Fibroblast of skin of right quadriceps (primary cell): Measurements from ENCODE around the gene ZKSCAN1.
"Not testable (repeated sequence)": the region's sequence is repeated elsewhere in the genome, so short reads cannot be mapped to it uniquely, and the experiment has no call there.

Source experiments
- DNase-seq: peaks from one replicate; pipeline ENCODE4 v3.0.0-alpha.2; 2013

The ZKSCAN1 gene

DNA sequence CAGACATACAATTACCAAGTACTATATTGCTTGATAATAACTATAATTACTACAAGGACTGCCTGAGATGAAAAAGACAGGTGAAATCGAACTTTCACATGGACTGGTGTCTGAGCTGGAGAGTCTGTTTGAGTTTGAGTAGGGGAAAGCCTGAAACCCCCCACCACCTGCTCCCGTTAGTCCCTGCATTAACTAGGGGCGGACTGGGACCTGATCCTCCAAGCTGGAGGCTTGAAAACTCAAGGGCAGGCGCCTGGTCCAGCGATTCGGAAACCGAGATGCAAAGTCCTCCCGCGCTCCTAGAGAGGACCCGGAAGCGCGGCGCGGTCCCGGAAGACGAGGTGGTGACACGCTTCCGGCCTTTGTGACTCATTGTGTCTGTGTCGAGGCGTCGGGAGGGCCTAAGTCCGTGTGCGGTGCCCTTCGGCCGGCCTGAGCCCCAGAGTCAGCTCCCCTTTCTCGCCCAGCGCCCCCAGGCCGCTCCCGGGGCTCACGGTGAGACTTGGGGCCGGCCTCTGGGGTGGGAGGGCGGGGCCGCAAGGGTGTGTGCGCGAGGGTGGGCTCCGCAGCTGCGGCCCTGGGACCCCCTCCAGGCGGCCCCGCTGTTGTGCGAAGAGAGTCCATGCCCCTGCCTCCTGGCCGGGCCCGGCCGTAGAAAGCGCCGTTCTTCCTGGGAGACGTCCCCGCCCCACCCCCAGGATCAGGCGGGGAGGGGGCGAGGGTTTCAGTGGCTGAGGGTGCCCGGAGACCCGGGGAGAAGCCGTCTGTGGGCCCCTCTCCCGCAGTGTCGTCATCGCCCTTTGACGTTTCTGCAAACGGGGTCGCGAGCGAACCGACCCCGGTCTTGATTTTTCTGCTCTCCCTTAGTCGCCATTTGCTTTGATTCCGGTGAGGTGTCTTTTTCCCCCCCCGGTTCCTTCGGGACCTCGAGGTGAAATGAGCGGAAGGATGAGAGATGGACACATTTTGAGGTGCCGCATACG is at the start of gene ZKSCAN1:
Gene ZKSCAN1 (plus strand): TSS at position 365 of the 983 bp plus-strand sequence. CDS start 7,911 bp downstream, outside the sequence.
- peak; percentile 93 for DNase-seq

DNA sequence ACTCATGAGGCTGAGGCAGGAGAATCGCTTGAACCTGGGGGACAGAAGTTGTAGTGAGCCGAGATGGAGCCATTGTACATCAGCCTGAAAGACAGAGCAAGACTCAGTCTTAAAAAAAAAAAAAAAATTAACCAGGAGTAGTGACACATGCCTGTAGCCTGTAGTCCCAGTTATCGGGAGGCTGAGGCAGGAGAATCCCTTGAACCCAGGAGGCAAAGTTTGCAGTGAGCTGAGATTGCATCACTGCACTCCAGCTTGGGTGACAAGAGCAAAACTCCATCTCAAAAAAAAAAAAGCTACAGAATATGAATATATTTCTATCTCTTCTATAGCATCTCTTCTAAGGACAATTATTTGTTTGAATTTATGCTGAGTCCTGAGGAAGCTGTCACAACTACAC is 46.1 kb upstream of the ZKSCAN1 start:
- DNase-seq = no peak

DNA sequence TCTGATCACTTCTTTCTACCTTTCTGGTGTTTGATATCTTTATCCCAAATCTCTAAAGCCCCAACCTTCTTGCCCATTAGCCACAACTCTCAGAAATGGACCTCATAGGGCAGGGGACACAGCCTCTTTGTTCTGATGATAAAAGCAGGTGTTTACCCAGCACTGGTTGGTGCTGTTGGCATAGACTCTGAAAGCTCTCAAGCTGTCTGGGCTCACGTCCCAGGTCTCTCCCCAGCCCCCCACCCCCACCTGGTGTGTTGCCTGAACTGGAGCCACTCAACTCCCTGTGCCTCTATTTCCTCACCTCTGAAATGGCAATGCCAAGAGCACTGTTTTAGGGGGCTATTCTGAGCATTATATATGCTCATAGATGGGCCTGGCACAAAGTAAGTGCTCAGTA is 45.6 kb upstream of the ZKSCAN1 start:
- DNase-seq = not testable (repeated sequence)

DNA sequence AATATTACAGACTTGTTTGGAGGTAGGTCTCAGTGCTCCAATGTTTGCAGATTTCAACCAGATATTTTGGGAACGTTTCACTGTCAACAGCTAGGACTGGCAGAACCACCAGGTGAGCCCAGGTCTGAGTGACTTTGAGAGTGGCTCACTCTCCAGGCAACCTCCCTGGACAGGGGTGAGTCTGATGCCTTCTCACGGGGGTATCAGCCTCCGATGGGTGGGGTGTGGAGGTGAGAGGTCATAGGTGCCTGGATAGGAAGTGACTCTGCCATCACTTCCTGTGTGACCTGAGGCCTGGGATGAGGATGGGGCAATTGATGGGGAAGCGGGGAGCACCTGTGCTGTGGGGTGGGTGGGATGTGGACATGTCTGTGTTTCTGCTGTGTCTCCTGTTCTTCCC is 44.2 kb upstream of the ZKSCAN1 start:
- DNase-seq = no peak

DNA sequence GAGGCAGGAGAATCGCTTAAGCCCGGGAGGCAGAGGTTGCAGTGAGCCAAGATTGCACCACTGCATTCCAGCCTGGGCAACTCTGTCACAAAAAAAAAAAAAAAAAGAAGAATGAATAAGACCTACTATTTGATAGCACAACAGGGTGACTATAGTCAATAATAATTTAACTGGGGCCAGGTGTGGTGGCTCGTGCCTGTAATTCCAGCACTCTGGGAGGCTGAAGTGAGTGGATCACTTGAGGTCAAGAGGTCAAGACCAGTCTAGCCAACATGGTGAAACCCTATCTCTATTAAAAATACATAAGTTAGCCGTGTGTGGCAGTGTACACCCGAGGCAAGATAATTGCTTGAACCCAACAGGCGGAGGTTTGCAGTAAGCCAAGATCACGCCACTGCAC is 41.6 kb upstream of the ZKSCAN1 start:
- not testable (repeated sequence) for DNase-seq

DNA sequence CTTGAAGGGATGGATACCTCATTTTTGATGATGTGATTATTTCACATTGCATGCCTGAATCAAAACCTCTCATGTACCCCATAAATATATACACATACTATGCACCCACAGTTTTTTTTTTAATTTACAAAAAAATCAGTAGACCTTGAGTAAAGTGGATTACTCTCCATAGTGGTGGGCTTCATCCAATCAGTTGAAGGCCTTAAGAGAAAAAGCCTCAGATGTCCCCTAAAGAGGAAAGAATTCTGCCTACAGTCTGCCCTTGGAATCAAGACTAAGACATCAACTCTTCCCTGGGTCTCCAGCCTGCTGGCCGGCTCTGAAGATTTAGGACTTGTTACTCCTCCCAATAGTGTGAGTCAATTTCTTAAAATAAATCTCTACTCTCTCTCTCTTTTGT is 40.7 kb upstream of the ZKSCAN1 start:
- no peak for DNase-seq

DNA sequence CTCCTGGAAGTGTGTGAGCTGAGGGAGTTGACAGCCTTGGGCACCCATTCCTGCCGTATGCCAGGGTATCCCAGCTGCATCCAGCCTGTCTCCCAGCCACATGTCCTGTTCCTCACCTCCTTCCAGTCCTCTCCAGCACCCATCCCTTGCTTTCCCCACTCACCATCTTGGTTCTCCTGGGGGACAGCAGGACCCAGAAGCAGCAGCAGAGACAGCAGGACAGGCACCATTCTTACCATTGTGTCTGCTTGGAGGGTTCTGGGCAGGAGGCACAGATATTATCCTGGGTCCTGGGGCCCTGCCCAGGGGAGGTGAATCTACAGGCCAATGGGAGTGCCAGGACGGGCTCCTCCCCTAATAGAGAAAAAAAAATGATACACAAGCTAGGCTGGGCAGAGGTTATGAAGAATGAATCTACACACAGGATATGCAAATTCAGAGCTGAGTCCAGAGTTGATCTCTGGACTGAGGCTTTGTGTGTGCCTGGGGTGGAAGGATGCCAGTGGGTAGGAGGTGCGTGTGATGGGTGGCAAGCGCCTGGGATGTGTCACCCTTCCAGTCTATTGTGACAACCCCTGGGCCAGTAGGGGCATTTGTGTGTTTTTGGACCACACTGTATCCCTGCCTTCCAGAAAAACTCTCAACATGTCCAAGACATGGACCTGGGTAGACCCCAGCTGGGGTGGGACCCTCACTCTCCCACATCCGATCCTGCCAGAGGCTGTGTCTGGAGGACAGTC is 39.4 kb upstream of the ZKSCAN1 start, which contains the start of gene AZGP1:
Gene AZGP1 (minus strand): TSS at position 250 of the 740 bp plus-strand sequence. CDS start 11 bp downstream, at position 239.
- no peak for DNase-seq

DNA sequence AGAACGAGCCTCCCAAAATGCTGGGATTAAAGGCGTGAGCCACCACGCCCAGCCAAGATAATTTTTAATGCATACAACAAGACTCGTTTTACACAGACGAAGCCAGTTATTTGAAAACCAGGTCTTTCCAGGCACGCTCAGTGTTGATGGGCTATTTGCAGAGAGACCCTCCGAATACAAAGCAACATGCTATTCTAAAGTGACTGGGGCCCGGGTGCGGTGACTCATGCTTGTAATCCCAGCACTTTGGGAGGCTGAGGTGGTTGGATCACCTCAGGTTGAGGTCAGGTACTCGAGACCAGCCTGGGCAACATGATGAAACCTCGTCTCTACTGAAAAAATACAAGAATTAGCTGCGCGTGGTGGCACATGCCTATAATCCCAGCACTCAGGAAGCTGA is 38.8 kb upstream of the ZKSCAN1 start:
- no peak for DNase-seq

DNA sequence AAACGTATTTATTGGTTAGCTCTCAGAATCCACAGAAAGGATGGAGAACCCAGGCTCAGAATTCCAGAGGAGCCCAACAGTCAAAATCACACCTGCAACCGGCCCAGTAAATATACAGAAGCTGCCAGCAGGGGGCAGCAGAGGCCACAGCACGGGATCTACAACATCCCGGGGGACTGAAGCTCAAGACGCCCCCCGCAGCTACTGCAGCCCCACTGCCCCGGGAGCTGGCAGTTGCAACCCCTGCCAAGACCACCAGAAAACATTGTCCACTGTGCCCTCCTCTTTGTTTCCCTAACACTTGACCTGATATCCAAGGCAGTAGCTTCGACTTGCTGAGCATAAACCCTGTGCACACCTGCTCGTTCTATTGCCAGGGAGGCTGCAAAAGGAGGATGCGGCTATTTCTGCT is 35.6 kb upstream of the ZKSCAN1 start:
- DNase-seq = not testable (repeated sequence)

DNA sequence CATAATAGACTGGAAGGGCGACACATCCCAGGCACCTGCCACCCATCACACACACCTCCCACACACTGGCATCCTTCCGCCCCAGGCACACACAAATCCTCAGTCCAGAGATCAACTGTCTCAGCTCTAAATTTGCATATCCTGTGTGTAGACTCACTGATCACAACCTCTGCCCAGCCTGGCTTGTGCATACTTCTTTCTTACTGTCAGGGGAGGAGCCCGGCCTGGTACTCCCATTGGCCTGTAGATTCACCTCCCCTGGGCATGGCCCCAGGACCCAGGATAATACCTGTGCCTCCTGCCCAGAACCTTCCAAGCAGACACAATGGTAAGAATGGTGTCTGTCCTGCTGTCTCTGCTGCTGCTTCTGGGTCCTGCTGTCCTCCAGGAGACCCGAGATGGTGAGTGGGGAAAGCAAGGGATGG is 34.9 kb upstream of the ZKSCAN1 start:
- DNase-seq = not testable (repeated sequence)

DNA sequence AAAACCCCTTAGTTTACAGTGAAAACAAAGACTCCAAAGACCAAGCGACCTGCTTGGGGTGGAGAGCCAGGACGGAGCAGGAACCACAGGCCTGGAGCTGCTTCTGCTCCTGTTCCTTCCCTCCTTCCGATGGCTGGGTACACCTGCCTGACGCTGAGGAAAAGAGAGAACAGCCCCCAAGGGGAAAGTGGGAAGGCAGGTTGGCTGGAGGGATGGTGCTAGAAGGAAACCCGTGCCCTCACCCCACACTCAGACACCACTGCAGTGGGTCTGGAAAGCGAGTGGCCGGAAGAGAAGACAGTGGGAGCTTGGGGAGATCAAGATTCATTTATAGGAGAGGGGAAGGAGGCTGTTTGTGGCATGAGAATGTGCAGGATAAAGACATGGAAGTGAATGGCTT is 34.3 kb upstream of the ZKSCAN1 start:
- DNase-seq = not testable (repeated sequence)

DNA sequence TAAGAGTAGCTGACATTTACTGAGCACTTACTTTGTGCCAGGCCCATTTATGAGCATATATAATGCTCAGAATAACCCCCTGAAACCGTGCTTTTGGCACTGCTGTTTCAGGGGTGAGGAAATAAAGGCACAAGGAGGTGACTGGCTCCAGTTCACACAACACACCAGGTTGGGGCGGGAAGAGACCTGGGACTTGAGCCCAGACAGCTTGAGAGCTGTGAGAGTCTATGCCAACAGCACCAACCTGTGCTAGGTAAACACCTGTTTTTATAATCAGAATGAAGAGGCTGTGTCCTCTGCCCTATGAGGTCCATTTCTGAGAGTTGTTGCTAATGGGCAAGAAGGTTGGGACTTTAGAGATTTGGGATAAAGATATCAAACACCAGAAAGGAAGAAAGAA is 30.8 kb upstream of the ZKSCAN1 start:
- no peak for DNase-seq

DNA sequence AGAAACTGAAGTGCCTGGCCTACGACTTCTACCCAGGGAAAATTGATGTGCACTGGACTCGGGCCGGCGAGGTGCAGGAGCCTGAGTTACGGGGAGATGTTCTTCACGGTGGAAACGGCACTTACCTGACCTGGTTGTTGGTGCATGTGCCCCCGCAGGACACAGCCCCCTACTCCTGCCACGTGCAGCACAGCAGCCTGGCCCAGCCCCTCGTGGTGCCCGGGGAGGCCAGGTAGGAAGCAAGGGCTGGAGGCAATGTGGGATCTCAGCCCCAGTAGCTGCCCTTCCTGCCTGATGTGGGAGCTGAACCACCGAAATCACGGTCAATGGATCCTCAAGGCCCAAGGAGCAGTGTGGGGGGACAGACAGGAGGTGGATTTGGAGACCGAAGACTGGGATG is 28.1 kb upstream of the ZKSCAN1 start:
- not testable (repeated sequence) for DNase-seq

DNA sequence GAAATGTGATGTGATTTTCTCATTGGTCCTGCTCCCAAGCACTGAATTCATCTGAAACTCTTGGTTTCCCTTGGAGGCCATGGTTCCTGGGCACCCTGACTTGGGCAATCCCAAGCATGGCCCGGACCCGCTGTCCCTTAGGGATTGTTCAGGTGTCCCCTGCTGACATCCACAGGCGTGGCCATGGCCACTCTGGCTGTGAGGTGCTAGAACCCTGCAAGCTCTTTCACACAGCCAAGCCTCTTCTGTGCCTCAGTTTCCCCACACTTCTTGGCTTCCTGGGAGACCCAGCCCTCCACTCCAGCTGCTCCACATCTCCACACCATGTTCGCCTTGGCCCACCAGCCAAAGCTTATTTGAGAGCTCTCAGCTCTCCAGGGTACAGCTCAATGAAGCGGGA is 27.6 kb upstream of the ZKSCAN1 start:
- no peak for DNase-seq

DNA sequence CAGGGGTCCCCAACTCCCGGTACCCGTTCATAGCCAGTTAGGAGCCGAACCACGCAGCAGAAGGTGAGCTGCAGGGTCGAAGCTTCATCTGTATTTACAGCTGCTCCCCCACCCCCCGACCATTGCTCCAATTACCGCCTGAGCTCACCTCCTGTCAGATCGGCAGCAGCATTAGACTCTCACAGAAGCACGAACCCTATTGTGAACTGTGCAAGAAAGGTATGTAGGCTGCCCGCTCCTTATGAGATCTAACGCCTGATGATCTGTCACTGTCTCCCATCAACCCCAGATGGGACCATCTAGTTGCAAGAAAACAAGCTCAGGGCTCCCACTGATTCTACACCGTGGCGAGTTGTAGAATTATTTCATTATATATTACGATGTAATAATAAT is 24.9 kb upstream of the ZKSCAN1 start:
- no peak for DNase-seq

DNA sequence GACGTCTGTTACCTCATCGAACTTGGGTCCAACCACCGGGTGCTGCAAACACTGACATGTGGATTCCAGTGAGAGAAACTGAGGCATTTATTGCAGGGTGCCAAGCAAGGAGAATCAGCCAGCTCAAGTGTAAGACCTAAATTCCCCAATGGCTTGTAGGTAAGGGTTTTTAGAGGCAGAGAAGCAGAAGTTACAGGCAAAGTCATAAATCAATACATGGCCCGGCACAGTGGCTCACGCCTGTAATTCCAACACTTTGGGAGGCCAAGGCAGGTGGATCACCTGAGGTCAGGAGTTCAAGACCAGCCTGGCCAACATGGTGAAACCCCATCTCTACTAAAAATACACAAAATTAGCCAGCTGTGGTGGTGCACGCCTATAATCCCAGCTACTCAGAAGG is 23.9 kb upstream of the ZKSCAN1 start:
- not testable (repeated sequence) for DNase-seq

DNA sequence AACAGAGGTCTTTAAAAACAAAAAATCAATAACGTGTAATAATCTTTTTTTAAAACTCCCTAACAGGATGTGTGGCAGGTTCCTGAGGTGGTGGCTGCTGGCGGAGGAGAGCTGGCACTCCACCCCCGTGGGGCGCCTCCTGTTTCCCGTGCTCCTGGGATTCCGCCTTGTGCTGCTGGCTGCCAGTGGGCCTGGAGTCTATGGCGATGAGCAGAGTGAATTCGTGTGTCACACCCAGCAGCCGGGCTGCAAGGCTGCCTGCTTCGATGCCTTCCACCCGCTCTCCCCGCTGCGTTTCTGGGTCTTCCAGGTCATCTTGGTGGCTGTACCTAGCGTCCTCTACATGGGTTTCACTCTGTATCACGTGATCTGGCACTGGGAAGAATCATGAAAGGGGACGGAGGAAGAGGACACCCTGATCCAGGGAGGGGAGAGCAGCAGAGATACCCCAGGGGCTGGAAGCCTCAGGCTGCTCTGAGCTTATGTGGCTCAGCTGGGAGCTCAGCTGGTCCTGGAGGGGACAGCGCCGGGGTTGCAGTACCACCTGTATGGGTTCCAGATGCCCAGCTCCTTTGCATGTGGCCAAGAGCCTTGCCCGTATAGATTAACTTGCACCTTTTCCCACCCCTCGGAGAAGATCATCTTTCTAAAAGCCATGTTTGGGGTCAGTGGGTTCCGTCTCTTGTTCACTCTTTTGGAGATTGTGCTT is 22.9 kb upstream of the ZKSCAN1 start:
- DNase-seq = no peak

DNA sequence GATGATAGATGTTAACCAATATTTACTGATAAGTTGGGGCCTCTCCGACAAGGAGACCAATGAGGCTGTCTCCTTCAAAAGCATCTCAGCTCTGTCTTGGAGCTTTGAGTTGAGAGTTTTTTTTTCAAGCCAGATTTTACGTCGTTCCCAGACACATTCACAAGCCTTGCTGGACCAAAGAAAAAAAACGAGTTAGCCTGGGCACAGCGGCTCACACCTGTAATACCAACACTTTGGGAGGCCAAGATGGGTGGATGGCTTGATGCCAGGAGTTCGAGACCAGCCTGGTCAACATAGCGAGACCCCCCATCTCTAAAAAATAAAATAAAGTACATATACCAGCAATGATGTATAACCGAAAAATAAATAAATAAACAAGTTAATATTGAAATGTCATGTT is 20.6 kb upstream of the ZKSCAN1 start:
- no peak for DNase-seq

DNA sequence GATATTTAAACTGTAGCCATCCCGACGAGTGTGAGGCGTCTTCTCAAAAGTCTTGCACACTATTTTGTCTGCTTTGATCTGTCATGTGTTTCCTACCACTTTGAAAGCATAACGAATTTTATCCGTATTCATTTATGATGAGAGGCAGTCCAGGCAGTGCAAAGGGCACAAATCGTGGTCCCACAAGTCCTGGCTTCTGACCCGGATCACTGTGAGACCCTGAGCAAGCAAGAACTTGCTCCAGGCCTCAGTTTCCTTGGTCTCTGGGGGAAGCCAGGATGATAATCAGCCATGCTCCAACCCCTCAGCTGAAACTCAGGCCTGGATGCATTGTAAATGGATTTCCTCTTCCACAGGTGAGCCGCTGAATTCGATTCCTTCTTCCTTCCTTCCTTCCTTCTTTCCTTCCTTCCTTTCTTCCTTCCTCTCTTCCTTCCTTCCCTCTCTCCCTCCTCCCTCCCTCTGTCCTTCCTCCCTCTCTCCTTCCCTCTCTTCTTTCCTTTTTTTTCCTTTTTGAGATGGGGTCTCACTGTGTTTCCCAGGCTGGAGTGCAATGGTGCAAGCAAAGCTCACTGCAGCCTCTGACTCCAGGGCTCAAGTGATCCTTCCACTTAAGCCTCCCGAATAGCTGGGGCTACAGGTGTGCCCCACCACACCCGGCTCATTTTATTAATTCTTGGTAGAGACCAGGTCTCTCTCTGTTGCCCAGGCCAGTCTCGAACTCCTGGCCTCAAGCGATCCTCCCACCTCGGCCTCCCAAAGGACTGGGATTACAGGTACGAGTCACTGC is 18.4 kb upstream of the ZKSCAN1 start:
- DNase-seq = no peak

DNA sequence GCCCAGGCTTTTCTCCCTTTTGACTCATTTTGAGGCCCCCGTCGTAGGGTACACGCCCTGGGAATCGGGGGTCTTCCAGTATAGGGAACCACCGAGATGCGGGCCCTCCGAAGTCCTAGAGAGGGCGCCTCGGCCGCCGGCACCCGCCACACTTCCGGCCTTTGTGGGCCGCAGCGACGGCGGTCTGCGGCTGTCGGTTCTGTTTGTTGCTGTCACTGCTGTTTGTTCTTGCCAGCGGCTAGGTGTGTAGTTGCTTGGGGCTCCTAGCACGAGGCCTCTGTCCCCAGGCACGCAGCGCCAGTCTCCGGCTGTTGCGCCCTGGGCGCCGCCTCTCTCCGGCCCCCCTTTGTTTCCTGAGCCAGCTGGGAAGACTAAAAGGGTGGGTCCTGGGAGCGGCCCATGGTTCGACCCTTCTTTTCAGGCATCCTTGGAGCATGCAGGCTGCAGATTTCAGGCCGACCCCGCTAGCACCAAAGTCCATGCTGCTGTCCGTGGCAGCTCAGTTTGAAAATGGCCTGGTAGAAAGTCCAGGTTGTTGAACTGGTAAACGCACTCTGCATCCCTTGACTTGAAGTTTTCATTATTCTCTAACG is 17.8 kb upstream of the ZKSCAN1 start:
- peak; percentile 27 for DNase-seq

DNA sequence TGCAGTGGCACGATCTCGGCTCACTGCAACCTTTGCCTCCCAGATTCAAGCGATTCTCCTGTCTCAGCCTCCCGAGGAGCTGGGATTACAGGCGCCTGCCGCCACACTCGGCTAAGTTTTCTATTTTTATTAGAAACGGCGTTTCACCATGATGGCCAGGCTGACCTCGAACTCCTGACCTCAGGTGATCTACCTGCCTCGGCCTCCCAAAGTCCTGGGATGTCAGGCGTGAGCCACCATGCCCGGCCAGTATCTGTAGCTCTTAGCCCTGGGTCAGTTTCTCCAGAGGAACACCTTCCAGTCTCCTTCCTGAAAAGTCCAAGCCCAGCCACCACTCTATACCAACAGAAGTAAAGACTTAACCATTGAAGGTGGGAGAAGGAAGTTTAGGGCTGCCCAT is 15.2 kb upstream of the ZKSCAN1 start:
- DNase-seq = no peak
